HG03175 (cell line): Measurements from ENCODE around the gene DSEL.

ENCODE experiments used
- ATAC-seq: cut with Tn5 transposase; IDR thresholded peaks from one replicate; pipeline ENCODE4 v1.9.1; 2021; ENCODE audit warnings: mild to moderate bottlenecking, moderate library complexity; ENCODE audit not compliant: unreplicated experiment

The DSEL gene

GRCh38 chr18:67504739-67505138, 11.8 kb downstream of the DSEL start:
- ATAC-seq: no peak

- ATAC-seq: no peak
These were observed 15.9 kb downstream of the DSEL start for GRCh38 chr18:67500522-67501205.

DNA sequence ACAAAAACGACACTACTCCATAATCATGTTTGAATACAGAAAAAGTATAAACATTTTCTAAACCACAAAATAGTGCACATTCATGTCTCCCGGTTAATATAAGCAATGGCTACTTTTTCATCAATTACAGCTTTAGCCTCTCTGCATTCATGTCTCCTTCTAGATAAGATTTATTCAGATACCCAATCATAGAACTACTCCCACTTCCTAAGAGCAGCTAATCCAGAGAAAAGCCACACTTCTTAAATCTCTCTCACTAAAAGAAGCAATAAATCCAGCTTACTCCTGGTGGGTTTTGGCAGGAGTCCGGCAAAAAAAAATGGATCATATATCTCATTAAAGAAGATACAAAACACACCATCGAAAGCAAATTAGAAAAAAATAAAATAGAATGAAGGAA, 20.1 kb downstream of the DSEL start:
- no peak for ATAC-seq

GRCh38 chr18:67486534-67486933, 30.0 kb downstream of the DSEL start:
- ATAC-seq: no peak

DNA sequence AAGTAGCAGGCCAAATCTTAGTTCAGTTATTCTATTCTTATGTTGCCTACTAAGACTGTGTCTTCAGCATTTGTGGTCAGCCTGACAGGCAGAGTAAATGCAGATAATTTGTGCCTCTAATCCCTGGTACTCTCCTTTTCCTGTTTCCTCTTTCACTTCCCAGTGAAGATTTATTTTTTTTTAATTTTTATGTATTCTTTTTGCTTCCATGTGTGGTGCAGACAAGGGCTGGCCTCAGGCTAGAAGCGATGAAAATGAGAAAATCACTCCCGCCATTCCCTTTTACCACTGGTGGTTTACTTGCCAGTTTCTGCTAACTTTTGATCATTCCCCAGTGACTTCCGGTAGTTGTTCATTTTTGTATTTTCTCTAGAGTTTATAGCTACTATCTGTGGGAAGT, 30.9 kb downstream of the DSEL start:
- ATAC-seq: no peak

DNA sequence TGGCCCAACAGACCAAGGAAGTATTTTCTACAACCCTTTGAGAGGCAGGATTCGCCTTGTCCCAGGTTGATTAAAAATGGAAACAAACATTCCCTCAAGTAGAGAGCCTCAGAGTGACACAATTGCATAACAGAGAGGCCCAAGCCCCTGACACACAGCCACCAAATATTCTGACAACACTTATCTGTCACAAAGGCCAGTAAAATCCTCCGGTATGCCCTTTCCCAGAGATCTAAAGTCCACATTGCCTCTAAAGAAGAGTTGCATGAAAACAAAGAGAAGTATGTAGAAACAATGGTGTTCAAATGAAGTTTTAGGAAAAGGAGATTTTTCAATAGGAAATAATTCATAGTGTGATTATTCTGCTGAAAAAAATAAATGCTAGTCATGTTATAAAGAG, 32.1 kb downstream of the DSEL start:
- ATAC-seq: no peak

DNA sequence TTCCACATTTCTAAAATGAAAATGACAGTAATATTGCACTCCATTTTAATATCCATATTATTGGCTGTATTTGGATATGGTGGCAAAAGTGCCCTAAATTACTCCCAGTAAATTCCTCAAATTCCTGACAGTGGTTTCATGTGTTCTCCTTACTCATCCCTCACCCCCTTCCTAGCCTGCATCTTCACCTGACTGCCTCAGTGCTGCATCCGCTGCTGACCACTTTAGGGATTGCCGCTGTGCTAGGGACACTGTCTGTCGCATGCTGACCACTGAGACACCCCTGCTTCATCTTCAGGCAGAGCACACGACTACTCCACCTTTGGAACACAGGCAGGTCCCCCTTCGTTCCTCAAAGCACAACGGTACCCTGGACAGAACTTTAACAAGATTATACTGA, 32.6 kb downstream of the DSEL start:
- ATAC-seq: no peak

GRCh38 chr18:67483237-67483636, 33.3 kb downstream of the DSEL start:
- ATAC-seq: no peak

DNA sequence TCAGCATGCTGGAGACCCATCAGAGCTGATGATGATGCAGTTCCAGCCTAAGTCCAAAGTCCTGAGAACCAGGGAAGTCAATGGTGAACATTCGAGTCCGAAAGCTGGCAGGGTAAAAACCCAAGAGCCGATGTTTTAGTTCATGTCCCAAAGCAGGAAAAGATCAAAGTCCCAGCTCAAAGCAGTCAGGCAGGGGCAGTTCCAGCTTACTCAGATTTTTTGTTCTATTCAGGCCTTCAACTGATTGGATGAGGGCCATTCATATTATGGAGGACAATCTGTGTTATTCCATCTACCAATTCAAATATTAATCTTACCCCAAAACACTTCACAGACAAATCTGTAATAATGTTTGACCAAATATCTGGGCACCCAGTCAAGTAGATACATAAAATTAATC, 38.3 kb downstream of the DSEL start:
- no peak for ATAC-seq

DNA sequence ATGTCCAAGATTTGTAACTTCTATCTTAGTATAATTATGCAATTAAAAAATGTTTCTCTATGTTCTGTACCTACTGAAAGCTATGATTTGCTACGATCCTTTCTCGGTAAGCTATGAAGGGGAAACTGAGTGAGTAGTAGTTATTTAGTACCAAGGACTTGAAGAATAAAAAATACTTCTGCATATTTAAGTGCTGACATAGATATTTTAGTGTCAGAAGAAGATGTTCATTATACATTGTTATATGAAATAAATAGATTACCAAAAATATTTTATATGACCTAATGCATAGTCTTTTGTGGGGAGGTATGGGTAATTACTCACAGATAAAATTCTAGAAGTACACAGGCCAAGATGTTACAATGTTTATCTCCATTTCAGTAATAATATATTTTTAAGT, 39.0 kb downstream of the DSEL start:
- ATAC-seq: no peak

DNA sequence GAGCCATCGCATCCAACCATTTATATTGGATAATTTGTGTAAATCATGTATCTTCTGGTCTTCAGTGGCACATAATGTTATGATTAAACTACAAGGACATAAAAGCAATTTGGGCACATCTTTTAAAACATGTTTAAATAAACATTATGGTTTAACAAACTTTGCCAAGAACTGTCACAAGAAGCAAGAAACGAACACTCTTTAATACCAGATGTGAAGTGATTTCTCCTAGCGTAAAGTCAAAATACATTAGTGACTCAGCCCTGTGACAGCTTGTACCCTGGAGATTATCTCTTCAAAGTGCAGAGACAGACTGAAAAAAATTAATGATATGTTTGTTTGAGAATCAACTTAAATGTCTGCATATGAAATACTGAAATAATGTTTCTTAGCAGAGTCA, 39.9 kb downstream of the DSEL start:
- ATAC-seq: no peak

DNA sequence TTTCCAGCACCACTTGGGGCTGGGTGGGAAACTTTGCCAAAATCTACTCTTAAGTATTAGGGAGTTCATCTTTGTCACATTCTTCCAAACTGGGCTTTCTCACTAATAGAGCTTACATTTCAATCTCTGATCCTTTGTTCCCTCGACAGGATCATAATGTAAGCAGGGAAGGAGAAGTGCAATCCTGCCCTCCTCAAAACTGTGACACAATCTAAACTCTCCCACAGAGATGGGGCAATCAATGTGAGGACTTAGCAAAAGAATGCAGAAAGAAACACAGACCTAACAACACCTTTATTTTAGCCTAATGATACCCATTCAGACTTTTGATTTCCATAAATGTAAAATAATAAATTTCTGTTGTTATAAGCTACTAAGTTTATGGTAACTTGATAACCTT, 40.8 kb downstream of the DSEL start:
- no peak for ATAC-seq

DNA sequence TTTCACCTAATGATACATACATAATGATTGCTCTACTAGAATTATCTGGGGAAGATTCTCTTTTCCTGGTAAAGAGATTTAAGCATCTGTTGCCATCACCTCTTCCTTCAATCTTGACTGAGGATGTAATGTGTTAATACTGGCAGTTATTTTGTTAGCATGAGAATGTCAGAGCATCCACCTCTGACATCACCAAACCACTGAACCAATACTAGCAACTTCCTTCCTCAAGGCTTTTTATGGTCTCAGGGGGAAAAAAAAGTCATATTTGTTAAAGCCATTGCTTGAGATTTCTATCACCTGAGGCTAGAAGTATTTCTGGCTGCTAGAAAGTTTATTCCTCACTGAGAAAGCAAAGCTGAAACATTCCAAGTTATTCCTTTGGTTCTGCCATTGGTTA, 48.5 kb downstream of the DSEL start:
- no peak for ATAC-seq

- ATAC-seq: no peak
These were observed 49.3 kb downstream of the DSEL start for GRCh38 chr18:67467188-67467587.

DNA sequence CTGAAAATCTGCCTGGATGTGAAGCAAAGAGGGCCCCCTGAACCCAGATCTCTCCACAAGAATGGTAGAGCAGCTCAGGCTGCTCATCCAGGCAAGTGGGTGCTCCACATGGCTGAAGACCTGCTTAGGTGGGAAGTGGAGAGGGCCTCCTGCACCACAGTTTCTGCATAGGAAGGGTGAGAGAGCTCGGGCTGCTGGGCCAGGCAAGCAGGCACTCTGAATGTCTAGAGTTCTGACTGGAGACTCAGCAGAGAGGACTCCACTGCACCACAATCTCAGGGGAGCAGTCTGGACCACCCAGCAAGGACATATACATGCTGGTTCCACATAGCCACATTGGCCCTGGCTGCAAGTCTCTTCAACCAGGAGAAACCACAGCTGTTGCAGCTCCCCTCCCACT, 52.0 kb downstream of the DSEL start:
- no peak for ATAC-seq

DNA sequence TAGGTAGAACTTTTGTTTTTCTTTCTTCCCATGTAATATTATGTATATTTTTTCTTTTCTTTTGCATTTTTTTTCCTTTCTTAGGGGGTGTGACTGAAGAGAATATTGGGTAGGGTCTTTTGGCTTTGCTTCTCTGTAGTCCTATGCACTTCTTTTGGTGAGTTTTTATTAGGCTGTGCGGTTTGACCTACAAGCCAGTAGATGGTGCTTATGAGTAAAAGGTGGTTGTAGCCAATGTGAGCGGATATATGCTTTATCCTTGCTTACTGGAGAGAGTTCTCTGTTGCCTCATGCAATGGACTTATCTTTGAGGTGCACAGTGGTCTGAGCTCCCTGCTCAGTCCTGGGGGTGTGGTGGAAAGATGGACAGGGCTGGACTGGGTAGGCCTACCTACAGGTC, 52.7 kb downstream of the DSEL start:
- ATAC-seq: no peak

DNA sequence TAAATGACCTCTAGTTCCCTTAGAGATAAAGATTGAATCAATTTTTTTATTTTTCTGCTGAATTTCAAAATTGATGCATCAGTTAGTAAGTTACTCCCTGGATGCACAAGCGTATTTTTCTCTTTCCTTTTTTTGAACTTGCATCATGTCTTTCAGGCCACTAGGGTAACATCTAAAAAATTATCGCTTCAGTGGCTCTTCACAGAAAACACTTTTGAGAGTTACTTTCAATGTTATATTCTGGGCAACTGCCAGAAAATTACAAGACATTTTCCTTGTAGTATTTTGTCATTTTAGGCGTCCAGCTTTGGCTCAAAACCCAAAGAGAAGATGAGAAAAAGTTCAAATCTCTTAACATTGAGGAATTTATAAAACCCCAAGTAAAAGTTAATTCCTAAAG, 59.8 kb downstream of the DSEL start:
- ATAC-seq: peak; percentile 45
